Activated naive CD4-positive, alpha-beta T cell treated with anti-CD3 and anti-CD28 coated beads, Interleukin-2, amount 50 U/mL, for 24 hours (primary cell): ENCODE data around the gene CDKN2D.

Experiments
- H3K27ac Mint-ChIP-seq: one replicate; pipeline ENCODE4 v1.8.0; 2021; ENCODE audit warnings: mild to moderate bottlenecking, mixed read lengths
- H3K27me3 Mint-ChIP-seq: one replicate; pipeline ENCODE4 v1.8.0; 2021; ENCODE audit warnings: mixed read lengths
- H3K36me3 Mint-ChIP-seq: one replicate; pipeline ENCODE4 v1.8.0; 2021; ENCODE audit warnings: mixed read lengths
- H3K4me1 Mint-ChIP-seq: one replicate; pipeline ENCODE4 v1.8.0; 2021; ENCODE audit warnings: mixed read lengths
- H3K4me3 Mint-ChIP-seq: one replicate; pipeline ENCODE4 v1.8.0; 2021; ENCODE audit warnings: mild to moderate bottlenecking, mixed read lengths
- H3K9me3 Mint-ChIP-seq: one replicate; pipeline ENCODE4 v1.8.0; 2021; ENCODE audit warnings: mixed read lengths

CDKN2D gene

DNA sequence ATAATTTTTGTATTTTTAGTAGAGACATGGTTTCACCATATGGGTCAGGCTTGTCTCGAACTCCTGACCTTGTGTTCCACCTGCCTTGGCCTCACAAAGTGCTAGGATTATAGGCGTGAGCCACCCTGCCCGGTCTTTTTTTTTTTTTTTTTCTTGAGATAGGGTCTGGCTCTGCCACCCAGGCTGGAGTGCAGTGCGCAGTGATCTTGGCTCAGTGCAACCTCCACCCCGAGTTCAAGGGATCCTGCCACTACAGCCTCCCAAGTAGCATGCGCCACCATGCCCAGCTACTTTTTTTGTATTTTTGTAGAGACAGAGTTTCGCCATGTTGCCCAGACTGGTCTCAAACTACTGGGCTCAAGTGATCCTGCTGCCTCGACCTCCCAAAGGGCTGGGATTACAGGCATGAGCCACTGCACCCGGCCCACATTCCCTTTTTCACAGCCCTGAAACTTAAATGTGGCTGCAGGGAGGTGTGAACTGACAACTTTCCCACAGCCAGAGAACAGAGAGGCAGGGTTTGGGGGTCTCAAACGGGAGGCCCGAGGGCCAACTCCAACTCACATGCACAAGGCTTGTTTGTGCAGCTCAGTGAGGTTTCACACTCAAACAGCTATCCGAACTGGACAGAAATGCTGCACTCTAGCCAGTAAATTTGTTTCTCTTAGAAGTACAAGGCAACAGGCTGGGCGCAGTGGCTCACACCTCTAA is 47.2 kb downstream of the CDKN2D start:
- H3K4me3 Mint-ChIP-seq, result no peak overlapping the region

DNA sequence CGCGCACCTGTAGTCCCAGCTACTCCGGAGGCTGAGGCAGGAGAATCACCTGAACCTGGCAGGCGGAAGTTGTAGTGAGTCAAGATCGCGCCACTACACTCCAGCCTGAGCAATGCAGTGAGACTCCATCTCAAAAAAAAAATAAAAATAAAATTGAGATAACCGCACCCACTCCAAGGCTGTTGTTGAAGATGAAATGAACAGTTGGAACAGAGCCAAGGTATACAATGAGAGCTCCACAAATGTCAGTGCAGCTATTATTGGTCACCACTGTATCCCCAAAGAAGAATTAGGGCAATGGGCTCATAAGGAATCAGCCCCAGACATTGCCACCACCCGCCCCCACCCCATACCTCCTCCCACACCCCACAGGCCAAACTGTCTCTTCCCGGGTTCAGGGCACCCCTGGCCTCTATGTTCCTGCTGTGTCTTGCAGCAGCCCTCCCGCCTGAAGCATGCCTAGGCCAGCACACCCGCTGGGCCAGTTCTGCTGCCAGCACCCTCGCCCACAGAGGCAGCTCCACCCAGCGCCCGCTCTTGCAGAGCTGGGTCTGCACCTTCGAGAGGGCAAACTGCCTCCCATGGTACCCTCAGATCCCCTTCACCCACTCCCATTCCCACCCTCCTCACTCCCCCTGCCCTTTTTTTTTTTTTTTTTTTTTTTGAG is 48.0 kb downstream of the CDKN2D start:
- no peaks in the 10 kb centered on the region for H3K36me3 Mint-ChIP-seq
- H3K27ac Mint-ChIP-seq, result no peak overlapping the region
- H3K4me1 Mint-ChIP-seq, result peaks cover 26% of the 10 kb centered on the region
- H3K27me3 Mint-ChIP-seq, result peaks cover 25% of the 10 kb centered on the region
- no peaks in the 10 kb centered on the region for H3K9me3 Mint-ChIP-seq
- H3K4me3 Mint-ChIP-seq, result no peak overlapping the region

More for the DNA sequence above, 47.2 kb downstream of the CDKN2D start:
- H3K27ac Mint-ChIP-seq, result no peak overlapping the region
- H3K9me3 Mint-ChIP-seq, result no peaks in the 10 kb centered on the region
- H3K4me1 Mint-ChIP-seq, result peaks cover 22% of the 10 kb centered on the region
- peaks cover 18% of the 10 kb centered on the region for H3K27me3 Mint-ChIP-seq
- no peaks in the 10 kb centered on the region for H3K36me3 Mint-ChIP-seq

DNA sequence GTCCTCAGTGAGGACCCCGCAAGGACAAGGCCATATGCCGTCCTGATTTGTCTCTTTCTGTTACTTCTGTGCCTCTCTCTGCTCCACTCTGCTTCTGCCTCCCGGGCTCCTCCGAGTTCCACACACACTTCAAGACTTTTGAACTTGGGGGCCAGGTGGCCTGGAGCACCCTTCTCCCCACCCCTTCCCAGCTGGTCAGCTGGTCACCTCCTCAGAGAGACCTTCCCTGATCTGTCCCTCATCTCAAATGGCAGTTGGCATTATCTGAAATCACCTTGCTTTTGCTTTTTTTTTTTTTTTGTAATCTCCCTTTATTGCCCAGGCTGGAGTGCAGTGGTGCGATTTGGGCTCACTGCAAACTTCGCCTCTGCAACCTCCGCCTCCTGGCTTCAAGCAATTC is 49.4 kb downstream of the CDKN2D start:
- no peaks in the 10 kb centered on the region for H3K36me3 Mint-ChIP-seq
- H3K9me3 Mint-ChIP-seq, result no peaks in the 10 kb centered on the region
- H3K27ac Mint-ChIP-seq, result peak overlapping the region; percentile 81
- peak overlapping the region; percentile 67 for H3K4me3 Mint-ChIP-seq
- H3K4me1 Mint-ChIP-seq, result peaks cover 28% of the 10 kb centered on the region
- peaks cover 28% of the 10 kb centered on the region for H3K27me3 Mint-ChIP-seq

DNA sequence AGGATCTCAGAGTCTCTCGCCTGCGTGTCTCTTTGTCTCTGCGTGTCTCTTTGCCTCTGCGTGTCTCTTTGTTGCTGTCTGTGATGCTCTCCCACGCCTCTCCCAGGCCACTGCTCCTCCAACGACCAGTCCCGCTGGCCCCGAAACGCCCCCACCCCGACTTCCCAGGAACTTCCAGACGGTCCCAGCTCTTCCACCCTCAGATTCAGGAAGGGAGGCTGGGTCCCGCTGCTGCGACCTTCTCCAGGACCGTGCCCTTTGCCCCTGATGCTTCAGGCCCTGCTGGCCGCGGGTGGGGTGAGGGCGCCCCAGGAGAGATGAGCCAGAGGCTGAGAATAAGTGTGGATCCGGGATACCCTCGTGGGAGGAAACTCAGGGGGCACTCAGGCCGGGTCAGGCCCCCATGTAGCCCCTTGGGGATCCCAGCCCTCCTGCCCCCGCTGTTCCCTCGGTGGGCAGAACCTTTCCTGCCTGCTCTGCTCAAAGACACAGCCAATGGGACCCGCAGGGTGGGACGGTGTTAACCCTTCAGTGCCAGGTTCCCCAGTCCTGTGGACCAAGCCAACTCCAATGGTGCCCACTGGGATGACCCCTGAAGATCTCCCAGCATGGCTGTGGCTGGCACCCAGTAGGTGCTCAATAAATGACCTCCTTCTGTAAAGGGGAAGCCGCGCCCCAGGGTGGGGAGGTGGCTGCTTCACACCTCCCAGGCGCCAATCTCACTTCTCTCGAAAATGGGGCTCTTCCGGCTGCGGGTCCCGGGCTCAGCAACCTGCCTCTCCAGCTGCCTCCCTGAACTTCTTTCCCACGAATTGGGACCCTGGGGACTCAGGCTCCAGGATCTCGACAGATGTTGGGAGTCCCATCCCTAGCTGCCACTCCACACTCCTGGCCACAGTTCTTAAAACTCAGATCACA is 50.1 kb downstream of the CDKN2D start:
- Mint-ChIP-seq H3K9me3 (no peaks in the 10 kb centered on the region), H3K36me3 (no peaks in the 10 kb centered on the region), H3K4me3 (peak overlapping the region; percentile 67), H3K27ac (peak overlapping the region; percentile 81), H3K4me1 (peaks cover 28% of the 10 kb centered on the region), H3K27me3 (peaks cover 29% of the 10 kb centered on the region)

DNA sequence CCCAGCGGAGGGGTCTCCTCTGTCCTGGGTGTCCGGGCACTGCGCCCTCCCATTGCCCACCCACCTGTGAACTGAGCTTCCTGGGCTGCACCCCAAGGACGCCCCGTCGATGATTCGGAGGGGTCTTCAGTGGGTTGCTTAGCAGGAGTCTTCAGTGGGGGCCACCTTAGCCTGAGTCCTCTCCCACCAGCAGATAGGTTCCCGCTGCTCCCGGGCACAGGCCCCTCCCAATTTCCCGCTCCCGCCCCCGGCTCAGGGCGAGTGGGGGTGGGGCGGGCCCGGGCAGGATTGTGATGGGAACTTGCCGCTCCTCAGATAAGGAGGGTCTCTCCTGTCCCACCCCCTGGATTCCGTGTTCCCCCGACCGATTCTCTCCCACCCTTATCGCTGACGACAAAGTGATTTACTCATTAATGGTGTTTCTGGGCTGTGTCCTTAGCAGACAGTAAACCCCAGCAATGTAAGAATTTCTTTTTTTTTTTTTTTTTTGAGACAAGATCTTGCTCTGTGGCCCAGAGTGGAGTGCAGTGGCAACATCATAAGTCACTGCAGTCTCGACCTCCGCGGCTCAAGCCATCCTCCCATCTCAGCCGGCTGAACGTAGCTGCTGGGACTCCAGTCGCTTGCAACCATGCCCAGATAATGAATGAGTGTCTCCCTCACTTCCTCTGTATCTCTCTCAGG is 50.9 kb downstream of the CDKN2D start:
- H3K27ac Mint-ChIP-seq, result no peak overlapping the region
- H3K4me3 Mint-ChIP-seq, result peak overlapping the region; percentile 67
- no peaks in the 10 kb centered on the region for H3K9me3 Mint-ChIP-seq
- peaks cover 36% of the 10 kb centered on the region for H3K4me1 Mint-ChIP-seq
- peaks cover 37% of the 10 kb centered on the region for H3K27me3 Mint-ChIP-seq
- H3K36me3 Mint-ChIP-seq, result peaks cover 4% of the 10 kb centered on the region

DNA sequence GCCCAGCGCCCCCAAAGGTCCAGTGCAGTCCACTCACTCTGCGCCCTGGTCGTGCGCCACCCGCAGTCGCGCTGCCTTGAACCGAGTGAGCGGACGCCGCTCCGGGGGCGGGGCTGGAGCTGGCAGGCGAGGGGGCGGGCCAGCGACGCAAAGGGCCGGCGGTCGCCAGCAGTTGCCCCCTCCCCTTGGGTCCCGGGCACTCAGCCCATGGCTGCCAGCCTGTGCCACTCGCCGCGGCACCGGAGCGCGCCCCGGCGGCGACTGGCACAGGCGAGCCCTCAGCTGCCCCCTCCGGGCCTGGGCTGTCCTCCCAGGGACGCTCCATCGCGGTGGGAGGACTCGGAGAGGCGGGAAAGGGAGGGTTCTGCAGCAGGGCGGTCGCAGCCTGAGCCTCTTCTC is 51.4 kb downstream of the CDKN2D start, which contains the start of gene S1PR5:
S1PR5 (minus strand) TSS at position 87 of the 399 bp plus-strand sequence. CDS start 2,436 bp downstream, outside the sequence.
- peak within 1 kb of the TSS; percentile 72 for H3K4me3 Mint-ChIP-seq
- H3K36me3 Mint-ChIP-seq, result peaks cover 4% of the 10 kb centered on the region
- H3K4me1 Mint-ChIP-seq, result peaks cover 36% of the 10 kb centered on the region
- no peaks in the 10 kb centered on the region for H3K9me3 Mint-ChIP-seq
- no peak within 1 kb of the TSS for H3K27ac Mint-ChIP-seq
- peaks cover 37% of the 10 kb centered on the region for H3K27me3 Mint-ChIP-seq

- H3K9me3 Mint-ChIP-seq, result no peaks in the 10 kb centered on the region
- H3K4me1 Mint-ChIP-seq, result peaks cover 36% of the 10 kb centered on the region
- H3K4me3 Mint-ChIP-seq, result peak overlapping the region; percentile 72
- peaks cover 37% of the 10 kb centered on the region for H3K27me3 Mint-ChIP-seq
- H3K36me3 Mint-ChIP-seq, result peaks cover 4% of the 10 kb centered on the region
- no peak overlapping the region for H3K27ac Mint-ChIP-seq
These were observed 52.0 kb downstream of the CDKN2D start for GRCh38 chr19:10516671-10517286.
